Stimulated activated CD8-positive, alpha-beta memory T cell treated with anti-CD3 and anti-CD28 coated beads, Interleukin-4, amount 100 ng/mL, for 48 hours (primary cell): ENCODE measurements around the gene PNLIP.

Source experiments
- DNase-seq: peaks from one replicate; pipeline ENCODE4 v3.0.0-alpha.2; 2020

The PNLIP gene

DNA sequence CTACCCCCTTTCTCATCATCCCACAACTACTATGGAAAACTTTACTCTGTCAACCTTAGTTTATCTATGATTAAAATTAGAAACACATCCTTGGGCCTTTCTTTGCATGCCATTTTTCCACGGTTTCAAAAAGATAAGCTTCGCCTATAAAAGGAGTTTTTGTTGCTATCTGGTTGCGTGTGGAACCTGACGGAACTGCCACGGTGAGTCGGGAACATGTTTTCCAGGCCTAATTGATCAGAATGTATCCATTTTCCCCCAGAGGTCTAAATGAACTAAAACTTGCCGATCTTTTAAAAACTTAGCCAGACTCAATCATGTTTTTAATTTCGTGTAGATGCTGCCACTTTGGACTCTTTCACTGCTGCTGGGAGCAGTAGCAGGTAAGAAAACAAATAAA lies at the start of gene PNLIP:
PNLIP (plus strand) TSS at position 176 of the 400 bp plus-strand sequence; CDS start at position 338, 162 bp downstream.
- no peak for DNase-seq

DNA sequence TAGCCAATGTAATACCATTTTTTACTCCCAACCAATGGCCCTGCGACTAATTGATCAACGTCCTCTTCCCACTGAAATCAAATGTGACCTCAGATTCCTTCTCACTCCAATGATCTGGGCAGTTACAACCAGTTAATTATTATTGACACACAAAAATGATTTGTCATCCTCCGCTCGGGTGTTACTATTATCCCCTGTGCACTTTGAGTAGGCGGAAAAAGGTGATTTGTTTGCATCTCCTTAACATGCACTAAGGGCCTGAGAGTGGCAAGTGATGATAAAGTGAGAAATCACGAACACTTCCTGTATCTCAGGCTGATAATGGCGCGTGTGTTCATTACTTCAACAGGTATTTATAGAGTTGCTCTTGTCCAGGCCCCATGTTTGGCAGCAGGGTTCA lies 40.9 kb upstream of the PNLIP start:
- DNase-seq, result no peak

GRCh38 chr10:116510565-116510964 lies 35.2 kb upstream of the PNLIP start:
- no peak for DNase-seq

DNA sequence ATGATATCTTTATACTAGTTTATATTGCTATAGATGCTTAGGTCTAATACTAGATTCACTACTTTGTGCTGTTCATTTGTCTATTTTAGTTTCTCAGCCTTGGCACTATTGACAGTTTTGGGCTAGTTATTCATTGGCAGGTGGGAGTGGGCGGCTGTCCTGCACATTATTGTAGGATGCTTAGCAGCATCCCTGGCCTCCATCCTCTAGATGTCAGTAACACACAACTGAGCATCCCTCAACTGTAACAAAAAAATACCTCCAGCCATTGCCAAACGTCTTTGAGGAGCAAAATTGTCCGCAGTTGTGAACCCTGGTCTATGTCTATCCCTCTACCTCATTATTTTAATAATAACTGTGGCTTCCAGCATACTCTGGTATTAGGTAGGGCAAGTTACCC lies 34.4 kb upstream of the PNLIP start:
- no peak for DNase-seq

- DNase-seq, result peak; percentile 40
Observed at GRCh38 chr10:116521424-116522290, 24.1 kb upstream of the PNLIP start.

DNA sequence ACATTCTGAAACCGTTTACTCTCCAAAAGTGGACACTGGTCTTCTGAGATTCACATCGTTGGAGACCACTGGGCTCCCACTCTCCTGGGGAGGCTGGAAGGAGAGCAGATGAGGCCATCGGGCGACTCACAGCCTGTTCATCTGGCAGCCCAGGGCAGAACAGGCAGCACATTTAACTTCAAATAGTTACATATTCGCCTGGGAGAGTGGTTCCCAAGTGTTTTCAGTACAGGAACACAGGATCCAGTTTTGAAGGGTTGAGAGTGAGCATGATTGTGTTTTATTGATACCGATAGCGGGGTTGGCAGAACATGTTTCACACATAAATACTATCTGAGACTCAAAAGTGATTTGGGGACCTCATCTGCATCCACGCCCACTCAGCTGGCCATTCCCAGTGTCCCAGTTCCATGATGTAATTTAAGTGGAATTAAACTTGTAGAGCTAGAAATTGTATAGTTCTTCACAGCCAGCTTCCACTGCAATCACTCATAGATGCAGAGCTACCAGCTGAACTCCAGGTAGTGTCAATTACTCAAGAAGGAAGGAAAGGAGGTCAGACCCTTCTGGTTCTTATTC lies 22.8 kb upstream of the PNLIP start:
- no peak for DNase-seq

DNA sequence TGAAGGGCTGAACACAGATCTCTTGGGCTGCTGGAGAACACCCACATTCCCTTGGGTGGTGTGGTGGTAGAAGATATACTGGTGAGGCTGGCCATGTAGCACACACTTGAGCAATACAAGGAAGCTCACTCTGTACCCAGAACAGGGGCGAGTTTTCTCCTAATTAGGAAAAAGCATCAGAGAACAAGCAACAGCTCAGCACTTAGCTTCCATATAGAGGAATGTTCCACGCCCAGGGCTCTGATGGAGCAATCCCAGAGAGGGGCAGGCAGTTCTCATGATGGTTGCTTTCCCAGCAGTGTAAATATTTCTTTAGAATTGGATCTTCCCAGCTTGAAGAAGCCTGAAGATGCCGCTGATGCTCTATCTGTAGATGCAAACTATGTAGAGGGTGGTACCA lies 21.0 kb upstream of the PNLIP start:
- no peak for DNase-seq

DNA sequence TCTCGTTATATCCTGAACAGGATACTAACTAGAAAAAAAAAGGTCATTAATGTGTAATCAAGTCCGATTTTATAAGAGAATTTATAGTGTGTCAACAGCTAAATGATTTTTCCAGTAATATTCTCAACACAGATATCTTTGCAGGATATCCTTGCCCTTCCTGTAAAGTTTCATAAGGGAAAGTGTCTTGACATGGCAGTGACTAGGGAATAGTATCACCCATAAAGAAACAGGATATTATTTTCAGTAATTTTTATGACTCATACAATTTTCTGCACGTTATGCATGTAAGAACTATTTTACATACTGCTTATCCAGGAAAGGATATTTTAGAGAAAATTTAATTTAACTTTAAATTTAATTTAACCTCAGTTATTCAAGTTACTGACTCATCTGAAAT lies 19.5 kb upstream of the PNLIP start:
- DNase-seq, result no peak

- no peak for DNase-seq
Observed at GRCh38 chr10:116536810-116537209, 8.9 kb upstream of the PNLIP start.

- DNase-seq, result no peak
Observed at GRCh38 chr10:116538456-116538855, 7.3 kb upstream of the PNLIP start.

- no peak for DNase-seq
Observed at GRCh38 chr10:116538992-116539391, 6.7 kb upstream of the PNLIP start.

DNA sequence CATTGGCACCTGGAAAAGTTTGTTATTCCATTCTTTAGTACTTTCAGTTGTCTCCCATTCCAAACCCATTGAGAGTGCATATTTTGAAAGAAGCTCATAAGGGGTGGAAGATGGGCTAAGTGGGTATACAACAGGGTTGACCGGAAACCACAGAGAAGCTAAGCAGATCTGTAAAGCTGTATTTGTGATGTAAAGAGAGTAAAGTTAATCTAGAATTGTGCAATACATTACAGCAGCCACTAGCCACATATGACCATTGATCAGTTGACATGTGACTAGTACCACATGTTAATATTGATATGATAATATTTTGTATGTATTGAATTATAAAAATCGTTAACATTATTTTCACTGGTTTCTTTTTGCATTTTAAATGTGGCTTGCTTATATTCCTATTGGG lies 4.9 kb upstream of the PNLIP start:
- DNase-seq, result no peak

- no peak for DNase-seq
Observed at GRCh38 chr10:116542007-116542677, 3.6 kb upstream of the PNLIP start.

DNA sequence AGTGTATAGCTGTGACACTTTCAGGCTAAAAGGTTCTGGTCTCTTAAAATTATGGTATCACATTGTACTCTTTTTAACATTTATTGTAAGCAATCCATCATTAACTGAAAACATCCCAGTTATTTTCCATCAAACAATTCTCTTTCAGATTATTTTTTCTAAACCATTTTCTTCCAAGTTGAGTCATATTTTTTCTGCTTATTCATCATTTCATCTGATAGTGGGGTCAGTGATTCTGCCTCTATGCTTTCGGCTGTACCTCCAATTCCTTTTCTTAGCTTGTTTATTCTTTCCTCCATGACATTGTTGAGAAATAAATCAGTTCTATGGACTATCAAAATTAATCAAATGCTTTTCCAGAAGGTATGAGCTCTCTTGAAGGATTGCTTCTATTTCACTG lies 609 bp upstream of the PNLIP start:
- DNase-seq, result no peak

- DNase-seq, result no peak
Observed at GRCh38 chr10:116548301-116548700, 2.6 kb downstream of the PNLIP start.

DNA sequence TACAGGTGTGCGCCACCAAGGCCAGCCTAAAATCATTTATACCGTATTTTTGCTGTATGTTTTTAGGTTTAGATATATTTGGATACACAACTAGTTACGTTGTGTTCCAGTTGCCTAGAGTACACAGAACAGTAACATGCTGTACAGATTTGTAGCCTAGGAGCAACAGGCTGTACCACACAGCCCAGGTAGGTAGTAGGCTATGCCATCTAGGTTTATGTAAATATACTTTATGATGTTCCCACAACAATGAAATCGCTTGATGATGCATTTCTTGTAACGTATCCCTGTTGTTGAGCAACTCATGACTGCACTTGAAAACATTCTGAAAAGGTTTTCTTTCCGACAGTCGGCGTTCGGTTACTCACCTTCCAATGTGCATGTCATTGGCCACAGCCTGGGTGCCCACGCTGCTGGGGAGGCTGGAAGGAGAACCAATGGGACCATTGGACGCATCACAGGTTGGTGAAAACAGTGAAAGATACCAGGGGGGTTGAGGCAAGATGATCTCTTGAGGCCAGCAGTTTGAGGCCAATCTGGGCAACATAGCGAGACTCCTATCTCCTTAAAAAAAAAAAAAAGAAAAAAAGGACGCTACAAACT lies 7.7 kb downstream of the PNLIP start:
- DNase-seq, result no peak

DNA sequence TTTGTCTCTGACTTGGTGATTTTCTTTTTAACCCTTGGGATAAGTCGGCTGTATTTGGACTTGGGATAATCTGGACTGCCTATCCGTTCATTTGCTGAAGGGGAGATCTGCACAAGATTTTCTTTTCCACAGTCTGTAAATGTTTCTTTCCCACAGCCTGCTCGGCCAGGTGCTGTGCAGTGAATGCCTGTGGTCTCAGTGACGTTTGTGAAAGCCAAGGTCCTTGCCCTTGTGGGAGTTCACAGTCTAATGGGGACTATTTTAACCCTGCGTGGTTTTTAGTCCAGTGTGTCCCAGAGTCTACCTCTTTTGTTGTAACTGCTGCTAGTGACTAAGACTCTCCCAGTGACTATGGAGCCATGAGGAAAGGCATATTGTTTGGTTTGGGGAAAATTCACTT lies 8.9 kb downstream of the PNLIP start:
- DNase-seq, result no peak

DNA sequence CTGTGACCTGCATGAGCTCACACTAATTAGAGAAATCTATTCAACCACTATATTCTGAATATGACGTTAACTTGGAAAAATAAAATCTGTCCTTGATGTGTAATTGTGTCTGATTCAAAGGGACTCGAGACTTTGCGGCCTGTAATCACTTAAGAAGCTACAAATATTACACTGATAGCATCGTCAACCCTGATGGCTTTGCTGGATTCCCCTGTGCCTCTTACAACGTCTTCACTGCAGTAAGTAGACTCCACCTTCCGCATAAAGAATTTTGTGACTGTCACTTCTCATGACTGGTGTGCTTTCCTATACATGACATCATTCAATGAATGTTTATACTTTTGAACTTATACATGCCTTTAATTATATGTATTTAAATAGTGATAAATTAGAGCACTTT lies 10.1 kb downstream of the PNLIP start:
- DNase-seq, result no peak

GRCh38 chr10:116557305-116557880 lies 11.7 kb downstream of the PNLIP start:
- no peak for DNase-seq

DNA sequence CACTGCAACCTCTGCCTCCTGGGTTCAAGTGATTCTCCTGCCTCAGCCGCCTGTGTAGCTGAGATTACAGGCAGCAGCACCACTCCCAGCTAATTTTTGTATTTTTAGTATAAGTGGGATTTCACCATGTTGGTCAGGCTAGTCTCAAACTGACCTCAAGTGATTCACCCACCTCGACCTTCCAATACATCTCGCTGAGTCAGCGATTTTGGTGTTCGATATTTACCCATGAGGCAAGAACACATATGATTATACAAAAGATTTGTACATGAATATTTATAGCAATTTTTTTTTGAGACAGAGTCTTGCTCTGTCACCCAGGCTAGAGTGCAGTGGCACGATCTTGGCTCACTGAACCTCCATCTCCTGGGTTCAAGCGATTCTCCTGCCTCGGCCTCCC lies 19.8 kb downstream of the PNLIP start:
- DNase-seq, result no peak

DNA sequence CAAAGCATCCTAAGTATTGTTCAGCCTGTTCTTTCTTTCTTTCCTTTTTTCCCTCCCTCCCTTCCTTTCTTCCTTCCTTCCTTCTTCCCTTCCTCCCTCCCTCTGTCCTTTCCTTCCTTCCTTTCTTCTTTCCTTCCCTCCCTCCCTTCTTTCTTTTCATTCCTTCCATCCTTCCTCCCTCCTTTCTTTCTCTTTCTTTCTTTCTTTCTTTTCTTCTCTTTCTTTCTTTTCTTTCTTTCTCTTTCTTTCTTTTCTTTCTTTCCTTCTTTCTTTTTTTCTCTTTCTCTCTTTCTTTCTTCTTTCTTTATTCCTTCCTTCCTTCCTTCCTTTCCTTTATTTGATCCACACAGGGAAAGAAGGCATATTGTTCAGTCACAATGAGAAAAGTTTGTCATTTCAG lies 21.2 kb downstream of the PNLIP start:
- no peak for DNase-seq

DNA sequence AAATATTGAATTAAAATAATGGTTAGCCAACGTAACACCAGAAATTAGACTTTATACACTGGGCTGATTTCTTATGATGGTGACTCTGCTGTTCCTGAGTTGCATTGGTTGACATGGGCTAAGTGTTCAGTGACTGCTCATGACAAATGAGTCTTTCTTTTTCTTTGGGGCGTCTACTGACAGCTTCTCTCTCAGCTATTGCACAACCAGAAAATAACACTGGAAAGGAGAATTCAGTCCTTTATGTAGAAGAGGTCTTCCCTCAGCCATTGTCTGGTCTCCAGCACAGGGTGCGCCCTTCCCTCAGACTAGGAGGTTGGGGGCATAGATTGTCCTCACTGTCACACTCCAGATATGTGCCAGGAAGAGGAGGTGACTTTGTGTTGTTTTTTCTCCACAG lies 21.6 kb downstream of the PNLIP start:
- no peak for DNase-seq

- no peak for DNase-seq
Observed at GRCh38 chr10:116574797-116575196, 29.1 kb downstream of the PNLIP start.
